HCT116 (cell line): Measurements from ENCODE around the gene C22orf39.

ENCODE experiments used
- POLR2A ChIP-seq: IDR thresholded peaks from 2 replicates; pipeline ENCODE4 v1.7.0; 2011; ENCODE audit warnings: borderline replicate concordance; ENCODE audit not compliant: insufficient read depth, insufficient read length; ENCODE audit errors: extremely low read depth
- POLR2AphosphoS5 ChIP-seq: IDR thresholded peaks from 2 replicates; pipeline ENCODE4 v1.6.1; 2011; ENCODE audit warnings: mild to moderate bottlenecking, low read depth, low read length, moderate library complexity
- SP1 ChIP-seq: IDR thresholded peaks from 2 replicates; pipeline ENCODE4 v1.6.1; 2012; ENCODE audit warnings: low read depth
- TCF7L2 ChIP-seq: IDR thresholded peaks from 2 replicates; pipeline ENCODE4 v1.7.0; 2011; ENCODE audit warnings: borderline replicate concordance, inconsistent platforms; ENCODE audit not compliant: insufficient read depth, insufficient read length; ENCODE audit errors: extremely low read depth
- ZNF274 ChIP-seq: fragments of 200-500 bp; sonication (Bioruptor generic); IDR thresholded peaks from 2 replicates; pipeline ENCODE4 v1.6.1; 2014; ENCODE audit warnings: mild to moderate bottlenecking, low read depth, low read length, inconsistent platforms
- TF ChIP-seq, protein P1 (sequence below), 3 experiments: fragments of 200-600 bp in 1 of 3; sonication (generic) in 1 of 3; IDR thresholded peaks in 2 of 3; conservative IDR thresholded peaks in 1 of 3; 2 replicates each; pipeline ENCODE4 v1.5.1; 2012 to 2017; ENCODE audit warnings: low read depth in 2 of 3, low read length in 2 of 3, antibody characterized with exemption in 1 of 3, borderline replicate concordance in 1 of 3, control low read depth in 1 of 3, mild to moderate bottlenecking in 1 of 3, mixed read lengths in 1 of 3, mixed run types in 1 of 3, moderate library complexity in 1 of 3; ENCODE audit not compliant: insufficient read depth in 1 of 3
- TF ChIP-seq, protein P2 (sequence below): IDR thresholded peaks from 2 replicates; pipeline ENCODE4 v1.6.1; 2012

DNA sequence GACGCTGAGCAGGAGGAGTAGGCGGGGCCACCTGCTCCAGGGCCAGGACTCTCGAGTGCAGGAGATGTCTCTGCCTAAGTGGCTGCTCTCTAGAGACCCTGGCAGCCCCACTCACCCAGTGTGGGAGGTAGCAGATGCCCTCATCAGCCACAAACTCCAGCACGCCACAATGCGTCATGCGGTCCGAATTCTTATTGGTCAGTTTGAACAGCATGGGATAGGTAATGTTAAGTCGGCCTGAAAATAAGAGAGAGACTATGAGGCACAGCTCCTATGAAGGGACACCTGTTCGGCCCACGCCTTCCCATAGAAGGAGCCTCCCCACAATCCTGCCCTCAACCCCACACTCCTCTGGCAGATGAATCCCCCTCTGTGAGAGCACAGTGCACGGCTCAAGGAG lies 24.1 kb upstream of the C22orf39 start:
- no peak for TF ChIP-seq POLR2A
- TF ChIP-seq POLR2AphosphoS5, result no peak
- TF ChIP-seq, protein P1, sequence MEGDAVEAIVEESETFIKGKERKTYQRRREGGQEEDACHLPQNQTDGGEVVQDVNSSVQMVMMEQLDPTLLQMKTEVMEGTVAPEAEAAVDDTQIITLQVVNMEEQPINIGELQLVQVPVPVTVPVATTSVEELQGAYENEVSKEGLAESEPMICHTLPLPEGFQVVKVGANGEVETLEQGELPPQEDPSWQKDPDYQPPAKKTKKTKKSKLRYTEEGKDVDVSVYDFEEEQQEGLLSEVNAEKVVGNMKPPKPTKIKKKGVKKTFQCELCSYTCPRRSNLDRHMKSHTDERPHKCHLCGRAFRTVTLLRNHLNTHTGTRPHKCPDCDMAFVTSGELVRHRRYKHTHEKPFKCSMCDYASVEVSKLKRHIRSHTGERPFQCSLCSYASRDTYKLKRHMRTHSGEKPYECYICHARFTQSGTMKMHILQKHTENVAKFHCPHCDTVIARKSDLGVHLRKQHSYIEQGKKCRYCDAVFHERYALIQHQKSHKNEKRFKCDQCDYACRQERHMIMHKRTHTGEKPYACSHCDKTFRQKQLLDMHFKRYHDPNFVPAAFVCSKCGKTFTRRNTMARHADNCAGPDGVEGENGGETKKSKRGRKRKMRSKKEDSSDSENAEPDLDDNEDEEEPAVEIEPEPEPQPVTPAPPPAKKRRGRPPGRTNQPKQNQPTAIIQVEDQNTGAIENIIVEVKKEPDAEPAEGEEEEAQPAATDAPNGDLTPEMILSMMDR (IDR thresholded peaks at IDR 0.05 in 2 of 3, conservative IDR thresholded peaks at IDR 0.05 in 1 of 3; ENCODE audit: borderline replicate concordance in 1 of 3, insufficient read depth in 1 of 3, low read depth in 2 of 3, low read length in 2 of 3), result no peak
- no peak for TF ChIP-seq TCF7L2
- TF ChIP-seq ZNF274, result no peak
- TF ChIP-seq SP1, result no peak
- TF ChIP-seq, protein P2, sequence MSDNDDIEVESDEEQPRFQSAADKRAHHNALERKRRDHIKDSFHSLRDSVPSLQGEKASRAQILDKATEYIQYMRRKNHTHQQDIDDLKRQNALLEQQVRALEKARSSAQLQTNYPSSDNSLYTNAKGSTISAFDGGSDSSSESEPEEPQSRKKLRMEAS, result no peak
